GM23338 (cell line): ENCODE data around the gene RNASE8. TPM values are rescaled to one million over a fixed set of nuclear protein-coding genes. Genes with fewer than 3 reads are reported as not detected.
A peak's percentile ranks its signal among the peaks of the same experiment; 100 is the strongest.

Source experiments
- ATAC-seq: fragments of 200-7000 bp; cut with Tn5 transposase; 3 replicates; pipeline ENCODE4 v1.9.1; 2020
- DNase-seq: peaks from one replicate; pipeline ENCODE4 v3.0.0-alpha.2; 2015; ENCODE audit warnings: low spot score
- H2AFZ ChIP-seq: fragments of 200-600 bp; sonication (generic); 2 replicates; pipeline ENCODE4 v1.8.0; 2016; ENCODE audit warnings: antibody characterized with exemption, mild to moderate bottlenecking, moderate library complexity
- H3F3A ChIP-seq: fragments of 200-600 bp; sonication (generic); replicated peaks from 2 replicates; pipeline ENCODE4 v1.8.0; 2017; ENCODE audit warnings: antibody characterized with exemption, mixed run types, low read depth
- H3K27ac ChIP-seq: fragments of 200-600 bp; sonication (generic); 2 replicates; pipeline ENCODE4 v1.6.1; 2016; ENCODE audit warnings: low read depth
- H3K27me3 ChIP-seq: fragments of 200-600 bp; sonication (generic); 2 replicates; pipeline ENCODE4 v1.8.0; 2016; ENCODE audit warnings: mild to moderate bottlenecking, mixed run types, moderate library complexity; ENCODE audit not compliant: insufficient read depth
- H3K36me3 ChIP-seq: fragments of 200-600 bp; sonication (generic); 2 replicates; pipeline ENCODE4 v1.8.0; 2016; ENCODE audit warnings: mild to moderate bottlenecking; ENCODE audit not compliant: insufficient read depth
- H3K4me1 ChIP-seq: fragments of 200-600 bp; sonication (generic); 2 replicates; pipeline ENCODE4 v1.8.0; 2016; ENCODE audit warnings: mild to moderate bottlenecking, moderate library complexity; ENCODE audit not compliant: insufficient read depth
- H3K4me2 ChIP-seq: fragments of 200-600 bp; sonication (generic); 2 replicates; pipeline ENCODE4 v1.7.1; 2017; ENCODE audit warnings: mixed run types
- H3K4me3 ChIP-seq: fragments of 200-600 bp; sonication (generic); 2 replicates; pipeline ENCODE4 v1.6.1; 2016; ENCODE audit warnings: mixed run types
- H3K79me2 ChIP-seq: fragments of 200-600 bp; sonication (generic); replicated peaks from 2 replicates; pipeline ENCODE4 v1.8.0; 2017; ENCODE audit warnings: mild to moderate bottlenecking; ENCODE audit not compliant: insufficient read depth
- H3K9me2 ChIP-seq: fragments of 200-600 bp; sonication (generic); 2 replicates; pipeline ENCODE4 v1.8.0; 2017; ENCODE audit not compliant: insufficient read depth
- H4K20me1 ChIP-seq: fragments of 200-600 bp; sonication (generic); replicated peaks from 2 replicates; pipeline ENCODE4 v1.8.0; 2017; ENCODE audit warnings: mild to moderate bottlenecking; ENCODE audit not compliant: insufficient read depth
- H3K27ac Mint-ChIP-seq: 2 replicates; pipeline ENCODE4 v1.8.0; 2020; ENCODE audit warnings: inconsistent platforms, mild to moderate bottlenecking, moderate library complexity, mixed read lengths
- H3K27me3 Mint-ChIP-seq: 3 replicates; pipeline ENCODE4 v1.8.0; 2022; ENCODE audit warnings: low read depth, mild to moderate bottlenecking, moderate library complexity, mixed read lengths, inconsistent platforms; ENCODE audit not compliant: insufficient read depth, poor library complexity
- H3K36me3 Mint-ChIP-seq: 3 replicates; pipeline ENCODE4 v1.8.0; 2021; ENCODE audit warnings: low read depth, mild to moderate bottlenecking, inconsistent platforms, moderate library complexity, mixed read lengths
- H3K4me1 Mint-ChIP-seq: 3 replicates; pipeline ENCODE4 v1.8.0; 2020; ENCODE audit warnings: mild to moderate bottlenecking, inconsistent platforms, mixed read lengths
- H3K4me3 Mint-ChIP-seq: 3 replicates; pipeline ENCODE4 v1.8.0; 2021; ENCODE audit warnings: moderate library complexity, mild to moderate bottlenecking, inconsistent platforms, mixed read lengths
- H3K9me3 Mint-ChIP-seq: 3 replicates; pipeline ENCODE4 v1.8.0; 2020; ENCODE audit warnings: moderate library complexity, mild to moderate bottlenecking, inconsistent platforms, mixed read lengths
- CREB1 ChIP-seq: fragments of 250-450 bp; sonication (Bioruptor Pico); IDR thresholded peaks from 2 replicates; pipeline ENCODE4 v1.5.0; 2020; ENCODE audit warnings: low read depth, mild to moderate bottlenecking, moderate library complexity
- EZH2 ChIP-seq: fragments of 200-600 bp; sonication (generic); IDR thresholded peaks from one replicate; pipeline ENCODE4 v1.8.0; 2017; ENCODE audit warnings: antibody characterized with exemption, mild to moderate bottlenecking, low read depth; ENCODE audit not compliant: unreplicated experiment
- EZH2phosphoT487 ChIP-seq: fragments of 200-600 bp; sonication (generic); IDR thresholded peaks from one replicate; pipeline ENCODE4 v1.8.1; 2018; ENCODE audit warnings: antibody characterized with exemption; ENCODE audit not compliant: unreplicated experiment
- JUNB ChIP-seq: IDR thresholded peaks from one replicate; pipeline ENCODE4 v1.6.1; 2016; ENCODE audit warnings: antibody characterized with exemption; ENCODE audit not compliant: unreplicated experiment
- NANOG ChIP-seq: IDR thresholded peaks from 2 replicates; pipeline ENCODE4 v1.6.1; 2016; ENCODE audit warnings: antibody characterized with exemption, borderline replicate concordance
- POLR2AphosphoS5 ChIP-seq: IDR thresholded peaks from 2 replicates; pipeline ENCODE4 v1.6.1; 2016; ENCODE audit warnings: antibody characterized with exemption, low read depth
- STAT1 ChIP-seq: IDR thresholded peaks from one replicate; pipeline ENCODE4 v1.6.1; 2016; ENCODE audit warnings: antibody characterized with exemption; ENCODE audit not compliant: unreplicated experiment
- ZNF114 ChIP-seq: fragments of 250-450 bp; sonication (Bioruptor Pico); IDR thresholded peaks from 2 replicates; pipeline ENCODE4 v1.5.0; 2020; ENCODE audit warnings: mild to moderate bottlenecking, moderate library complexity
- ZNF331 ChIP-seq: fragments of 250-450 bp; sonication (Bioruptor Pico); IDR thresholded peaks from 2 replicates; pipeline ENCODE4 v1.5.0; 2020; ENCODE audit warnings: low read depth, mild to moderate bottlenecking, moderate library complexity
- polyA plus RNA-seq: library from polyadenylated mRNA; unstranded; fragments of >200 nt; fragmentation: Nextera tagmentation; extraction: Ambion mirVana; gene quantifications from 2 replicates; pipeline ENCODE4 v1.2.1, GENCODE V29; 2016
- total RNA-seq: library from RNA; depleted of rRNA; stranded (reverse); fragments of >200 nt; shearing (Covaris generic); gene quantifications from 2 replicates; pipeline ENCODE4 v1.2.3, GENCODE V29; 2014
- TF ChIP-seq, protein P1 (sequence below): IDR thresholded peaks from 2 replicates; pipeline ENCODE4 v1.6.1; 2016; ENCODE audit warnings: antibody characterized with exemption
- TF ChIP-seq, protein P2 (sequence below): fragments of 250-450 bp; sonication (Bioruptor Pico); IDR thresholded peaks from 2 replicates; pipeline ENCODE4 v1.5.0; 2020; ENCODE audit warnings: mild to moderate bottlenecking, moderate library complexity
- TF ChIP-seq, protein P3 (sequence below): IDR thresholded peaks from one replicate; pipeline ENCODE4 v1.6.1; 2018; ENCODE audit warnings: antibody characterized with exemption; ENCODE audit not compliant: unreplicated experiment
- TF ChIP-seq, protein P4 (sequence below), 2 experiments: fragments of 200-600 bp in 1 of 2; sonication (generic) in 1 of 2; conservative IDR thresholded peaks; 2 replicates each; pipeline versions ENCODE4 v1.5.1 to v1.6.1; 2016 to 2017; ENCODE audit warnings: antibody characterized with exemption in 2 of 2, low read depth in 2 of 2, mild to moderate bottlenecking in 2 of 2, moderate library complexity in 1 of 2

RNASE8 gene
- total and polyA plus RNA-seq, 2 experiments from 2014 or later, result not detected

DNA sequence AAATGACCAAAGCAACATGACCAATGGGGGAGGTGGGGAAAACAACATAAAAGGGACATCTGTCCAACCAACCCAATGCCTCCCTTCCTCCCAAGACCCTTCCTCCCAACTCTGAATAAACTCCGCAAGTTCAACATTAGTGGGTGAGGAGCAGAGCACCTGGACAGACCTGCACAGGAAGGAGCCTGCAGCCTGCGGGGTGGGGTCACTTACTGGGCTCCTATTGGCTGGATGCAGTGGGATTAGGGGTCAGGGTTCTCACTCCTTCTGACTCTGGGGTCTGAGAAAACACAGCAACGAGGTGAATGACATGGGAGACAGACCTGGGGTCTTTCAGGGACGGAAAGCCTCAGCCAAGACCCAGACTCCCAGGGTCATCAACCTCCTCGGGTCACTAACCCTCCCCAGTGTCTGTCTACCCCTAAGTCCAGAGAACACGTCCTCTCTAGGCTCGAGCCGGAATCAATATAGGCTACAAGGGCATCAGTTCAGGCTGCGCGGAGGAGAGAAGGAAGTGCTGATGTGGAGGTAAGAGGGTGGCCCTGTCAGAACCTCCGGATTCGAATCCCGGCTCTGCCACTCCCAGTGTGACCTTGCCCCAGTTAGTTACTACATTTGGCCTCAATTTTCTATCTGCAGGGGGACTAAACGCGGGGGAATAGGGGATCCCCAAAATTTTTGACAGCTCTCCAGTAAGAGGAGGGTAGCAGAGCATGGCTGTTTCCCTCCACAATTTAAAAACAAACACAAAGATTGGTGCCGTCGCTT lies 33.6 kb upstream of the RNASE8 start:
- Histone ChIP-seq H3K79me2 (no peaks in the 10 kb centered on the region; the same call in 1 of the 2 replicates), H3K4me3 (peak overlapping the region; percentile 70), H3K36me3 (no peaks in the 10 kb centered on the region), H2AFZ (peak overlapping the region; percentile 95; the same call in 1 of the 2 replicates), H3K27ac (no peak overlapping the region), H3K27me3 (peaks cover 30% of the 10 kb centered on the region), H4K20me1 (no peaks in the 10 kb centered on the region), H3K4me2 (peak overlapping the region; percentile 97), H3F3A (peaks cover 7% of the 10 kb centered on the region; the same call in 1 of the 2 replicates), H3K4me1 (peaks cover 31% of the 10 kb centered on the region), H3K9me2 (no peaks in the 10 kb centered on the region)
- Mint-ChIP-seq H3K36me3 (peaks cover 19% of the 10 kb centered on the region), H3K4me3 (peak overlapping the region; percentile 91), H3K9me3 (no peaks in the 10 kb centered on the region; the same call in 2 of the 3 replicates), H3K27me3 (peaks cover 31% of the 10 kb centered on the region), H3K4me1 (peaks cover 39% of the 10 kb centered on the region), H3K27ac (no peak overlapping the region)
- peak; percentile 44 for DNase-seq
- peak; percentile 6 for ATAC-seq
- TF ChIP-seq, protein P1, sequence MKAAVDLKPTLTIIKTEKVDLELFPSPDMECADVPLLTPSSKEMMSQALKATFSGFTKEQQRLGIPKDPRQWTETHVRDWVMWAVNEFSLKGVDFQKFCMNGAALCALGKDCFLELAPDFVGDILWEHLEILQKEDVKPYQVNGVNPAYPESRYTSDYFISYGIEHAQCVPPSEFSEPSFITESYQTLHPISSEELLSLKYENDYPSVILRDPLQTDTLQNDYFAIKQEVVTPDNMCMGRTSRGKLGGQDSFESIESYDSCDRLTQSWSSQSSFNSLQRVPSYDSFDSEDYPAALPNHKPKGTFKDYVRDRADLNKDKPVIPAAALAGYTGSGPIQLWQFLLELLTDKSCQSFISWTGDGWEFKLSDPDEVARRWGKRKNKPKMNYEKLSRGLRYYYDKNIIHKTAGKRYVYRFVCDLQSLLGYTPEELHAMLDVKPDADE, result no peak
- TF ChIP-seq STAT1 (no peak), NANOG (no peak), ZNF114 (CRISPR knock-in tag) (no peak), POLR2AphosphoS5 (no peak), CREB1 (no peak), ZNF331 (CRISPR knock-in tag) (no peak), JUNB (no peak), EZH2phosphoT487 (no peak), EZH2 (no peak)
- TF ChIP-seq, protein P2, sequence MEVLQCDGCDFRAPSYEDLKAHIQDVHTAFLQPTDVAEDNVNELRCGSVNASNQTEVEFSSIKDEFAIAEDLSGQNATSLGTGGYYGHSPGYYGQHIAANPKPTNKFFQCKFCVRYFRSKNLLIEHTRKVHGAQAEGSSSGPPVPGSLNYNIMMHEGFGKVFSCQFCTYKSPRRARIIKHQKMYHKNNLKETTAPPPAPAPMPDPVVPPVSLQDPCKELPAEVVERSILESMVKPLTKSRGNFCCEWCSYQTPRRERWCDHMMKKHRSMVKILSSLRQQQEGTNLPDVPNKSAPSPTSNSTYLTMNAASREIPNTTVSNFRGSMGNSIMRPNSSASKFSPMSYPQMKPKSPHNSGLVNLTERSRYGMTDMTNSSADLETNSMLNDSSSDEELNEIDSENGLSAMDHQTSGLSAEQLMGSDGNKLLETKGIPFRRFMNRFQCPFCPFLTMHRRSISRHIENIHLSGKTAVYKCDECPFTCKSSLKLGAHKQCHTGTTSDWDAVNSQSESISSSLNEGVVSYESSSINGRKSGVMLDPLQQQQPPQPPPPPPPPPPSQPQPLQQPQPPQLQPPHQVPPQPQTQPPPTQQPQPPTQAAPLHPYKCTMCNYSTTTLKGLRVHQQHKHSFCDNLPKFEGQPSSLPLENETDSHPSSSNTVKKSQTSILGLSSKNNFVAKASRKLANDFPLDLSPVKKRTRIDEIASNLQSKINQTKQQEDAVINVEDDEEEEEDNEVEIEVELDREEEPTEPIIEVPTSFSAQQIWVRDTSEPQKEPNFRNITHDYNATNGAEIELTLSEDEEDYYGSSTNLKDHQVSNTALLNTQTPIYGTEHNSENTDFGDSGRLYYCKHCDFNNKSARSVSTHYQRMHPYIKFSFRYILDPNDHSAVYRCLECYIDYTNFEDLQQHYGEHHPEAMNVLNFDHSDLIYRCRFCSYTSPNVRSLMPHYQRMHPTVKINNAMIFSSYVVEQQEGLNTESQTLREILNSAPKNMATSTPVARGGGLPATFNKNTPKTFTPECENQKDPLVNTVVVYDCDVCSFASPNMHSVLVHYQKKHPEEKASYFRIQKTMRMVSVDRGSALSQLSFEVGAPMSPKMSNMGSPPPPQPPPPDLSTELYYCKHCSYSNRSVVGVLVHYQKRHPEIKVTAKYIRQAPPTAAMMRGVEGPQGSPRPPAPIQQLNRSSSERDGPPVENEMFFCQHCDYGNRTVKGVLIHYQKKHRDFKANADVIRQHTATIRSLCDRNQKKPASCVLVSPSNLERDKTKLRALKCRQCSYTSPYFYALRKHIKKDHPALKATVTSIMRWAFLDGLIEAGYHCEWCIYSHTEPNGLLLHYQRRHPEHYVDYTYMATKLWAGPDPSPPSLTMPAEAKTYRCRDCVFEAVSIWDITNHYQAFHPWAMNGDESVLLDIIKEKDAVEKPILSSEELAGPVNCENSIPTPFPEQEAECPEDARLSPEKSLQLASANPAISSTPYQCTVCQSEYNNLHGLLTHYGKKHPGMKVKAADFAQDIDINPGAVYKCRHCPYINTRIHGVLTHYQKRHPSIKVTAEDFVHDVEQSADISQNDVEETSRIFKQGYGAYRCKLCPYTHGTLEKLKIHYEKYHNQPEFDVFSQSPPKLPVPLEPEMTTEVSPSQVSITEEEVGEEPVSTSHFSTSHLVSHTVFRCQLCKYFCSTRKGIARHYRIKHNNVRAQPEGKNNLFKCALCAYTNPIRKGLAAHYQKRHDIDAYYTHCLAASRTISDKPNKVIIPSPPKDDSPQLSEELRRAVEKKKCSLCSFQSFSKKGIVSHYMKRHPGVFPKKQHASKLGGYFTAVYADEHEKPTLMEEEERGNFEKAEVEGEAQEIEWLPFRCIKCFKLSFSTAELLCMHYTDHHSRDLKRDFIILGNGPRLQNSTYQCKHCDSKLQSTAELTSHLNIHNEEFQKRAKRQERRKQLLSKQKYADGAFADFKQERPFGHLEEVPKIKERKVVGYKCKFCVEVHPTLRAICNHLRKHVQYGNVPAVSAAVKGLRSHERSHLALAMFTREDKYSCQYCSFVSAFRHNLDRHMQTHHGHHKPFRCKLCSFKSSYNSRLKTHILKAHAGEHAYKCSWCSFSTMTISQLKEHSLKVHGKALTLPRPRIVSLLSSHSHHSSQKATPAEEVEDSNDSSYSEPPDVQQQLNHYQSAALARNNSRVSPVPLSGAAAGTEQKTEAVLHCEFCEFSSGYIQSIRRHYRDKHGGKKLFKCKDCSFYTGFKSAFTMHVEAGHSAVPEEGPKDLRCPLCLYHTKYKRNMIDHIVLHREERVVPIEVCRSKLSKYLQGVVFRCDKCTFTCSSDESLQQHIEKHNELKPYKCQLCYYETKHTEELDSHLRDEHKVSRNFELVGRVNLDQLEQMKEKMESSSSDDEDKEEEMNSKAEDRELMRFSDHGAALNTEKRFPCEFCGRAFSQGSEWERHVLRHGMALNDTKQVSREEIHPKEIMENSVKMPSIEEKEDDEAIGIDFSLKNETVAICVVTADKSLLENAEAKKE, result no peak
- TF ChIP-seq, protein P3, sequence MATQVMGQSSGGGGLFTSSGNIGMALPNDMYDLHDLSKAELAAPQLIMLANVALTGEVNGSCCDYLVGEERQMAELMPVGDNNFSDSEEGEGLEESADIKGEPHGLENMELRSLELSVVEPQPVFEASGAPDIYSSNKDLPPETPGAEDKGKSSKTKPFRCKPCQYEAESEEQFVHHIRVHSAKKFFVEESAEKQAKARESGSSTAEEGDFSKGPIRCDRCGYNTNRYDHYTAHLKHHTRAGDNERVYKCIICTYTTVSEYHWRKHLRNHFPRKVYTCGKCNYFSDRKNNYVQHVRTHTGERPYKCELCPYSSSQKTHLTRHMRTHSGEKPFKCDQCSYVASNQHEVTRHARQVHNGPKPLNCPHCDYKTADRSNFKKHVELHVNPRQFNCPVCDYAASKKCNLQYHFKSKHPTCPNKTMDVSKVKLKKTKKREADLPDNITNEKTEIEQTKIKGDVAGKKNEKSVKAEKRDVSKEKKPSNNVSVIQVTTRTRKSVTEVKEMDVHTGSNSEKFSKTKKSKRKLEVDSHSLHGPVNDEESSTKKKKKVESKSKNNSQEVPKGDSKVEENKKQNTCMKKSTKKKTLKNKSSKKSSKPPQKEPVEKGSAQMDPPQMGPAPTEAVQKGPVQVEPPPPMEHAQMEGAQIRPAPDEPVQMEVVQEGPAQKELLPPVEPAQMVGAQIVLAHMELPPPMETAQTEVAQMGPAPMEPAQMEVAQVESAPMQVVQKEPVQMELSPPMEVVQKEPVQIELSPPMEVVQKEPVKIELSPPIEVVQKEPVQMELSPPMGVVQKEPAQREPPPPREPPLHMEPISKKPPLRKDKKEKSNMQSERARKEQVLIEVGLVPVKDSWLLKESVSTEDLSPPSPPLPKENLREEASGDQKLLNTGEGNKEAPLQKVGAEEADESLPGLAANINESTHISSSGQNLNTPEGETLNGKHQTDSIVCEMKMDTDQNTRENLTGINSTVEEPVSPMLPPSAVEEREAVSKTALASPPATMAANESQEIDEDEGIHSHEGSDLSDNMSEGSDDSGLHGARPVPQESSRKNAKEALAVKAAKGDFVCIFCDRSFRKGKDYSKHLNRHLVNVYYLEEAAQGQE, result no peak
- TF ChIP-seq, protein P4, sequence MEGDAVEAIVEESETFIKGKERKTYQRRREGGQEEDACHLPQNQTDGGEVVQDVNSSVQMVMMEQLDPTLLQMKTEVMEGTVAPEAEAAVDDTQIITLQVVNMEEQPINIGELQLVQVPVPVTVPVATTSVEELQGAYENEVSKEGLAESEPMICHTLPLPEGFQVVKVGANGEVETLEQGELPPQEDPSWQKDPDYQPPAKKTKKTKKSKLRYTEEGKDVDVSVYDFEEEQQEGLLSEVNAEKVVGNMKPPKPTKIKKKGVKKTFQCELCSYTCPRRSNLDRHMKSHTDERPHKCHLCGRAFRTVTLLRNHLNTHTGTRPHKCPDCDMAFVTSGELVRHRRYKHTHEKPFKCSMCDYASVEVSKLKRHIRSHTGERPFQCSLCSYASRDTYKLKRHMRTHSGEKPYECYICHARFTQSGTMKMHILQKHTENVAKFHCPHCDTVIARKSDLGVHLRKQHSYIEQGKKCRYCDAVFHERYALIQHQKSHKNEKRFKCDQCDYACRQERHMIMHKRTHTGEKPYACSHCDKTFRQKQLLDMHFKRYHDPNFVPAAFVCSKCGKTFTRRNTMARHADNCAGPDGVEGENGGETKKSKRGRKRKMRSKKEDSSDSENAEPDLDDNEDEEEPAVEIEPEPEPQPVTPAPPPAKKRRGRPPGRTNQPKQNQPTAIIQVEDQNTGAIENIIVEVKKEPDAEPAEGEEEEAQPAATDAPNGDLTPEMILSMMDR (conservative IDR thresholded peaks at IDR 0.05; ENCODE audit: low read depth in 2 of 2), result no peak
